IMR-90 (cell line): ENCODE measurements around the gene UCP3. TPM values are rescaled to one million over a fixed set of nuclear protein-coding genes. Genes with fewer than 3 reads are reported as not detected.

Experiments
- ATAC-seq: fragments of 200-7000 bp; cut with Tn5 transposase; 2 replicates; pipeline ENCODE4 v1.9.1; 2020; ENCODE audit warnings: low read depth, mild to moderate bottlenecking, moderate library complexity
- BruUV-seq: library from RNA; stranded (reverse); fragments of 400-500 nt; replicated peaks from 2 replicates; lab custom pipeline; 2021; lab: Mats Ljungman, UMichigan
- CTCF ChIA-PET: fragments of 300-600 bp; formaldehyde crosslinking; extraction: SDS; loops from one replicate; lab custom pipeline; 2021; ENCODE audit warnings: antibody characterized with exemption; lab: Yijun Ruan, JAX
- POLR2A ChIA-PET: fragments of 300-600 bp; sonication (Branson Sonifier 250); formaldehyde crosslinking; loops from one replicate; lab custom pipeline; 2022; ENCODE audit warnings: antibody characterized with exemption; ENCODE audit not compliant: unreplicated experiment; lab: Charles Lee
- DNase-seq: peaks from one replicate; pipeline ENCODE4 v3.0.0; 2013
- H2AFZ ChIP-seq: replicated peaks from 2 replicates; pipeline ENCODE3; 2013; ENCODE audit warnings: low read length, mild to moderate bottlenecking; ENCODE audit not compliant: poor library complexity
- H2AK5ac ChIP-seq: 2 replicates; pipeline ENCODE4 v1.6.1; 2013; ENCODE audit warnings: low read depth, low read length, inconsistent platforms
- H2AK9ac ChIP-seq: replicated peaks from 2 replicates; pipeline ENCODE3; 2013; ENCODE audit warnings: mild to moderate bottlenecking, low read depth, low read length, moderate library complexity; ENCODE audit not compliant: poor library complexity
- H2BK120ac ChIP-seq: 2 replicates; pipeline ENCODE4 v1.6.1; 2013; ENCODE audit warnings: low read depth, low read length, inconsistent platforms
- H2BK15ac ChIP-seq: 3 replicates; pipeline ENCODE4 v1.6.1; 2013; ENCODE audit warnings: low read depth, low read length, inconsistent platforms
- H2BK20ac ChIP-seq: 2 replicates; pipeline ENCODE4 v1.6.1; 2013; ENCODE audit warnings: low read depth, mild to moderate bottlenecking, inconsistent platforms, low read length, moderate library complexity
- H2BK5ac ChIP-seq: 2 replicates; pipeline ENCODE4 v1.6.1; 2013; ENCODE audit warnings: mild to moderate bottlenecking, low read depth, low read length, inconsistent platforms; ENCODE audit not compliant: poor library complexity, severe bottlenecking
- H3K14ac ChIP-seq: replicated peaks from 2 replicates; pipeline ENCODE4 v1.6.1; 2013; ENCODE audit warnings: low read depth, low read length, inconsistent platforms
- H3K18ac ChIP-seq: 2 replicates; pipeline ENCODE4 v1.6.1; 2013; ENCODE audit warnings: low read depth, low read length, control low read depth
- H3K23ac ChIP-seq: 2 replicates; pipeline ENCODE4 v1.6.1; 2013; ENCODE audit warnings: low read depth, low read length, inconsistent platforms
- H3K27ac ChIP-seq: 2 replicates; pipeline ENCODE4 v1.5.1; 2013; ENCODE audit warnings: mild to moderate bottlenecking, control low read depth, low read length; ENCODE audit not compliant: insufficient read depth
- H3K27me3 ChIP-seq: 2 replicates; pipeline ENCODE4 v1.6.1; 2013; ENCODE audit warnings: low read length; ENCODE audit not compliant: control insufficient read depth, insufficient read depth
- H3K36me3 ChIP-seq: 2 replicates; pipeline ENCODE4 v1.6.1; 2013; ENCODE audit warnings: low read length, mixed read lengths; ENCODE audit not compliant: control insufficient read depth, insufficient read depth
- H3K4ac ChIP-seq: 2 replicates; pipeline ENCODE4 v1.6.1; 2013; ENCODE audit warnings: low read depth, low read length, inconsistent platforms
- H3K4me1 ChIP-seq: 2 replicates; pipeline ENCODE4 v1.6.1; 2013; ENCODE audit warnings: low read length, mixed read lengths; ENCODE audit not compliant: control insufficient read depth, insufficient read depth
- H3K4me2 ChIP-seq: 2 replicates; pipeline ENCODE4 v1.6.1; 2013; ENCODE audit warnings: low read depth, mild to moderate bottlenecking, control low read depth, low read length, moderate library complexity
- H3K4me3 ChIP-seq: 2 replicates; pipeline ENCODE4 v1.5.1; 2013; ENCODE audit warnings: low read depth, mild to moderate bottlenecking, control low read depth, low read length, moderate library complexity; ENCODE audit not compliant: insufficient read depth
- H3K56ac ChIP-seq: 2 replicates; pipeline ENCODE4 v1.6.1; 2013; ENCODE audit warnings: low read length, inconsistent platforms; ENCODE audit not compliant: insufficient read depth; ENCODE audit errors: extremely low read depth
- H3K79me1 ChIP-seq, 2 experiments: 2 replicates each; pipeline ENCODE4 v1.6.1; 2013; ENCODE audit warnings: low read length in 2 of 2, inconsistent platforms in 1 of 2, low read depth in 1 of 2
- H3K9ac ChIP-seq: 2 replicates; pipeline ENCODE4 v1.6.1; 2013; ENCODE audit warnings: low read depth, low read length, control low read depth
- H3K9me1 ChIP-seq: 2 replicates; pipeline ENCODE4 v1.6.1; 2013; ENCODE audit warnings: low read length, inconsistent platforms; ENCODE audit not compliant: insufficient read depth
- H3K9me3 ChIP-seq: 2 replicates; pipeline ENCODE4 v1.6.1; 2013; ENCODE audit warnings: low read length; ENCODE audit not compliant: control insufficient read depth, insufficient read depth
- H4K20me1 ChIP-seq: 2 replicates; pipeline ENCODE4 v1.6.1; 2013; ENCODE audit warnings: low read length, inconsistent platforms; ENCODE audit not compliant: insufficient read depth
- H4K5ac ChIP-seq: 2 replicates; pipeline ENCODE4 v1.6.1; 2013; ENCODE audit warnings: mild to moderate bottlenecking, low read depth, low read length, control low read depth
- H4K8ac ChIP-seq, 2 experiments: 2 replicates each; pipeline ENCODE4 v1.6.1; 2013; ENCODE audit warnings: low read depth in 2 of 2, low read length in 2 of 2, control low read depth in 1 of 2, inconsistent platforms in 1 of 2
- H4K91ac ChIP-seq: 2 replicates; pipeline ENCODE4 v1.6.1; 2013; ENCODE audit warnings: low read depth, low read length, inconsistent platforms; ENCODE audit not compliant: insufficient read depth
- BHLHE40 ChIP-seq: fragments of 150-350 bp; IDR thresholded peaks from 2 replicates; pipeline ENCODE4 v1.6.1; 2016; ENCODE audit warnings: mild to moderate bottlenecking, low read depth, low read length
- CEBPB ChIP-seq: IDR thresholded peaks from 2 replicates; pipeline ENCODE4 v1.6.1; 2012; ENCODE audit warnings: low read depth, low read length, improper control_type of control experiment
- CHD1 ChIP-seq: IDR thresholded peaks from 2 replicates; pipeline ENCODE4 v1.6.1; 2012; ENCODE audit warnings: low read depth, low read length, improper control_type of control experiment
- CTCF ChIP-seq: conservative IDR thresholded peaks from 2 replicates; pipeline ENCODE4 v1.5.1; 2012; ENCODE audit warnings: mild to moderate bottlenecking, low read depth, low read length, improper control_type of control experiment
- ELK1 ChIP-seq: fragments of 150-350 bp; IDR thresholded peaks from 2 replicates; pipeline ENCODE4 v1.6.1; 2016; ENCODE audit warnings: low read depth, mild to moderate bottlenecking, low read length, moderate library complexity, borderline replicate concordance
- FOS ChIP-seq: fragments of 150-350 bp; IDR thresholded peaks from 2 replicates; pipeline ENCODE4 v1.6.1; 2016; ENCODE audit warnings: low read depth, low read length
- MAFK ChIP-seq: IDR thresholded peaks from 2 replicates; pipeline ENCODE4 v1.6.1; 2012; ENCODE audit warnings: low read depth, low read length, improper control_type of control experiment
- MAZ ChIP-seq: IDR thresholded peaks from 2 replicates; pipeline ENCODE4 v1.6.1; 2012; ENCODE audit warnings: low read depth, mild to moderate bottlenecking, low read length, improper control_type of control experiment, moderate library complexity, borderline replicate concordance
- NFE2L2 ChIP-seq: fragments of 150-350 bp; IDR thresholded peaks from 2 replicates; pipeline ENCODE4 v1.6.1; 2016; ENCODE audit warnings: low read depth, mild to moderate bottlenecking, low read length
- POLR2A ChIP-seq: IDR thresholded peaks from 2 replicates; pipeline ENCODE4 v1.6.1; 2012; ENCODE audit warnings: mild to moderate bottlenecking, low read depth, low read length
- RAD21 ChIP-seq: IDR thresholded peaks from 2 replicates; pipeline ENCODE4 v1.6.1; 2012; ENCODE audit warnings: low read length, improper control_type of control experiment
- RCOR1 ChIP-seq: IDR thresholded peaks from 2 replicates; pipeline ENCODE4 v1.6.1; 2012; ENCODE audit warnings: mild to moderate bottlenecking, low read length, improper control_type of control experiment; ENCODE audit not compliant: insufficient replicate concordance
- RFX5 ChIP-seq: IDR thresholded peaks from 2 replicates; pipeline ENCODE4 v1.8.0; 2012; ENCODE audit warnings: low read depth, mild to moderate bottlenecking, low read length, moderate library complexity
- SMC3 ChIP-seq: fragments of 150-350 bp; IDR thresholded peaks from 2 replicates; pipeline ENCODE4 v1.6.1; 2016; ENCODE audit warnings: low read depth, mild to moderate bottlenecking, antibody characterized with exemption, low read length, moderate library complexity
- USF2 ChIP-seq: fragments of 150-350 bp; IDR thresholded peaks from 2 replicates; pipeline ENCODE4 v1.6.1; 2017; ENCODE audit warnings: mild to moderate bottlenecking, antibody characterized with exemption, low read length, low read depth
- WGBS, 2 experiments: methylation state at CpG; one replicate each; pipeline versions ENCODE4 v1.1.5 to v1.1.7; 2013; ENCODE audit warnings: missing lambda C conversion rate in 2 of 2; ENCODE audit not compliant: insufficient read length in 1 of 2; ENCODE audit errors: extremely low coverage in 2 of 2; 5-methylcytosine and 5-hydroxymethylcytosine counted together
- dilution Hi-C: fragments of 300-500 bp; cut with HindIII; formaldehyde crosslinking; loops from one replicate; pipeline ENCODE4 v1.14.3; 2018; ENCODE audit warnings: low sequenced_read_pairs; ENCODE audit not compliant: unreplicated experiment
- in situ Hi-C: fragments of 300-500 bp; cut with MboI; formaldehyde crosslinking; loops from 3 replicates; pipeline ENCODE4 v1.14.3; 2019; ENCODE audit warnings: low sequenced_read_pairs, inconsistent platforms, mixed read lengths
- intact Hi-C: fragments of 100-400 bp; cut with micrococcal nuclease; formaldehyde crosslinking; loops from 2 replicates; pipeline ENCODE4 v1.10.0; 2022
- polyA plus RNA-seq, 3 experiments: library from polyadenylated mRNA; depleted of rRNA; stranded (reverse); fragments of >200 nt; gene quantifications; 2 replicates each; pipeline ENCODE4 v1.2.3, GENCODE V29; 2012; ENCODE audit warnings: low replicate concordance in 1 of 3
- total RNA-seq: library from RNA; depleted of rRNA; stranded (reverse); fragments of >200 nt; gene quantifications from 2 replicates; pipeline ENCODE4 v1.2.3, GENCODE V29; 2012

Gene UCP3
- total and polyA plus RNA-seq, 2 of the 4 experiments (the other 2 are of a cell fraction): under 0.01 to 0.80 TPM

GRCh38 chr11:74021998-74022397 is 13.1 kb upstream of the UCP3 start:
- Histone ChIP-seq H3K4ac (no peak overlapping the region), H3K27ac (no peak overlapping the region), H3K4me3 (no peak overlapping the region), H2BK15ac (no peak overlapping the region), H3K36me3 (peaks cover 2% of the 10 kb centered on the region; the same call in 1 of the 2 replicates), H2BK120ac (no peak overlapping the region), H3K14ac (no peak overlapping the region), H3K23ac (no peak overlapping the region), H3K9me3 (no peaks in the 10 kb centered on the region), H3K56ac (no peak overlapping the region), H3K4me1 (peaks cover 26% of the 10 kb centered on the region), H3K9me1 (peaks cover 17% of the 10 kb centered on the region), H2AK9ac (no peak overlapping the region), H2AFZ (no peak overlapping the region), H2BK20ac (no peak overlapping the region), H3K18ac (no peak overlapping the region), H4K91ac (no peak overlapping the region), H3K27me3 (no peaks in the 10 kb centered on the region), H2BK5ac (no peak overlapping the region), H3K79me1 (peaks cover 0 to 12% of the 10 kb centered on the region in 2 experiments; a peak in 2 of 4 replicates), H2AK5ac (no peak overlapping the region), H3K9ac (no peak overlapping the region), H3K4me2 (no peak overlapping the region), H4K8ac (no peak overlapping the region), H4K5ac (no peak overlapping the region), H4K20me1 (peaks cover 3% of the 10 kb centered on the region; the same call in 1 of the 2 replicates)
- TF ChIP-seq RFX5 (no peak), RCOR1 (no peak), BHLHE40 (no peak), USF2 (no peak), NFE2L2 (no peak), MAZ (no peak), SMC3 (no peak), CTCF (no peak), FOS (no peak), CHD1 (no peak), POLR2A (no peak), RAD21 (no peak), CEBPB (no peak), MAFK (no peak), ELK1 (no peak)
- DNase-seq (no peak), ATAC-seq (no peak)
- ChIA-PET CTCF (no interaction called here), POLR2A (no interaction called here)
- intact Hi-C loops: no loop called here
- WGBS, 2 experiments: 93% methylated on average over 6 of the region's 6 CpGs; no CpG with 5 or more reads in 1 of the 2 experiments
- in situ Hi-C loops: no loop called here
- BruUV-seq: no TSS peak
- dilution Hi-C loops: no loop called here
